GM21619 (cell line): Measurements from ENCODE around the gene CALML5.

Source experiments
- ATAC-seq: cut with Tn5 transposase; IDR thresholded peaks from one replicate; pipeline ENCODE4 v1.9.1; 2021; ENCODE audit not compliant: unreplicated experiment

CALML5 gene

DNA sequence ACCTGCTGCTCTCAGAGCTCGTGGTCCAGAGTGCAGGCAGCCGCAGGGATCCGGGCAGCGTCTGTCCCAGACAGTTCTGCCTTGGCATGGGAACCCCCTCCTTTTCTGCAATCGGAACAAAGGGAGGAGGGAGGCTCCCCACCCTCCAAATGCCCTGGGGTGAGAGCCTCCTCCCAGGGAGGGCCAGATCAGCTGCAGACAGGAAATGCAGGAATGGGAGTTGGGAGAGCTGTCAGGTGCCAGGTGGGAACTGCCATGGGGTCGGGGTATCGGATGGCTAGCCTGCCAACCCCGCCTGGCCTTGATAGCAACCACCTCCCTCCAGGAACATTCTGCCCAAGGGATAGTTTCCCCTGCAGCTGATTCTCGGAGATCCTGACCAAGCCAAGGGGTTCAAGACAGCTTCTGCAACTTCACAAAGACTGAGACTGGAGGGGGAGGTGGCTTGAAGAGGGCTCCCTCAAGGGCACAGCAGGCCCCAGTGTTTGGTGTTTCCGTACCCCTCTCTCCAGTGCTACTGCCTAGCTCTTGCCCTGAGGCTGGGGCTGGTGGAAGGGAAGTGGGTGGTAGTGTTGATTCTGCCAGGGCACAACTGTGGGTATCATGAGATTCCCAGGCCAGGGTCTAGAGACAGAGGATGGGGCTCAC, at the start of gene CALML5:
TSS of gene CALML5 (minus strand) at position 78 of the 648 bp plus-strand sequence. CDS start 132 bp downstream, outside the sequence.
- no peak for ATAC-seq

DNA sequence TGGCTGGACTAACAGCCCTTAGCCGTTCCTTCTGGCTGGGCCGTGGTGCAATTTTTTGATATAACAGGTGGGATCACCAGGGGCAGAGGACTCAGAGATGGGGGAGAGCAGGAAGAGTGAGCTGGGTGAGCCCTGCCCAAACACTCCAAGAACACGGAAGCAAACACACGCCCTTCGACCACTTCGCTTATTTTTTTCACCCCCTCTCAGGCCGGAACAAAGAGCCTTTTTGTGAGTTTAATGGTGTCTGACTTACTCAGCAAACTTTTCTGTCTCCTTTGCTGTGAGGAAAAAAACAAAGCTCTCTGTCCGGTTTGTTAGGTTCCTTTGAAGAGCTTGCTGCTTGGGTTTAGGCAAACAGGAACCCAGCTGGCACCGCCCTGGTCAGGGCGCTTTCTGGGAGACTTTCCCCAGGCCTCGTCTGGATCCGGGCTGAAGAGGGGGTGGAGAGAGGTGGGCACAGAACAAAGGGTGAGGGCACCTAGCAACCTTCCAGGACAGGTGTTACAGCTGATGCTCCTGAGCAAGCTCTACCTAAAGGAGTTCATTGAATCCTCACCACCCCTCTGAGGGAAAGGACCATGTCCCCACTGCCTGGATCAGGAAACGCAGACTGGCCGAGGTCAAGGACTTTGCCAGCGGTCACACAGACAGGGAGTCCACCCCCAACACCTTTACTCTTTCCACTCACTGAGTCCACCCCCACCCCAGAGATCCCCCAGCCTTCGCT, 48.7 kb upstream of the CALML5 start:
- ATAC-seq: no peak

- ATAC-seq: no peak
Measured at GRCh38 chr10:5547681-5547930, 48.2 kb upstream of the CALML5 start.

GRCh38 chr10:5546891-5547680, 47.7 kb upstream of the CALML5 start:
- no peak for ATAC-seq

DNA sequence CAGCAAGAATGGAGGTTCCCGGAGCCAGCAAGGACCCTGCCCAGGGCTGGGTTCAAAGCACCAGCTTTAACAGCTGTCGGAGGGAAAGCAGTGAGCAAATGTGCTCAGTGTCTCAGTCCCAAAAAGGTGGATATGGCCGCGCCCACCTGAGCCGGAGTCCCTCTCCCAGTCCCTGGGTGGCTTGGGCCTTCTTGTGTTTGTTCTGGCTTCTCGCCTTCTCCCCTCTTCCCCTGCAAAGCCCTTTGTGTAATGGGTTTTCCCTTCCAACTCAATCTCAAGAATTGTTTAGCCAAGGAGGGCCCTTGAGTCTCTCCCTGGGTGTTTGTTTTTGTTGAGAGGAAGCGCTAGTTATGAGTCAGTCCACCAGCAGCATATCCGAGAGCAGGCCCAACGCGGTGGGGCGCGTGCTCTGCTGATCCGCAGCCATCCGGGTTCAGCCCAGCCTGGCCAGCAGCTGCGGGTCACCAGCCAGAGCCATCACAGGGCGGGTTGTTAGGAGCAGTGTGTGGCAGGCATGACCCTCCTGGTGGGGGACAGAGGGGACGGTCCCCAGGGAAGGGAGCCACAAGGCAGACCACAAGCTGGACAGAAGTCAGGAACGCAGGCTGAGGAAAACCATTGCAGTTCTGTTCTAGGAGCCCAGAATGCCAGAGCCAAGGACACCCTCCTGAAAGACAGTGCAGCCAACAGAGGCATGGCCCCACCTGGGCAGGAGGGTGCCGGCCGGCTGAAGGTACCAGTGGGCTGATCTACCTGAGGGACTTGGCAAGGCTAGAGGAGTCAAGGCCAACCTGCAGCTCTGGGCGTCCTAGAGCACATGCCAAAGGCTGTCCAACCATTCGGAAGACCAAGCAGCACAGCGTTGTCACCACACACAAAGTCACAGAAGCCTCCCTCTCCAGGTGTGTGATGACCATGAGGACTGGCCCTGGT, 46.7 kb upstream of the CALML5 start:
- ATAC-seq: no peak

DNA sequence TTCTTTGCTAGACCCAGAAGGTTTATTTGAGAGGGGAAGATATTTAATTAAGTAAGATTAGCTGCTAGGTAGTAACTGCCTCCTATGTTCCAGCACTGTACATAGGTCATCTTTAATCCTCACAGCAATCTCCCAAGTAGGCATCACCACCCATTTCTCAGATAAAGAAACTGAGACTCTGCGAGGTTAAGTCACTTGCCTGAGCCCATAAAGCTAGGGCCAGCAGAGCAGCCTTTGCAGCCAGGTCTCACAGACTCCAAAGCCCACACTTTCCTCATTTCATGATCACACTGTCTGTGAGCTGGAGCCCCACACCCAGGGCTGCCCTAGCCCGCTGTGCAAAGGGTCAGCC, 46.0 kb upstream of the CALML5 start:
- ATAC-seq: no peak

DNA sequence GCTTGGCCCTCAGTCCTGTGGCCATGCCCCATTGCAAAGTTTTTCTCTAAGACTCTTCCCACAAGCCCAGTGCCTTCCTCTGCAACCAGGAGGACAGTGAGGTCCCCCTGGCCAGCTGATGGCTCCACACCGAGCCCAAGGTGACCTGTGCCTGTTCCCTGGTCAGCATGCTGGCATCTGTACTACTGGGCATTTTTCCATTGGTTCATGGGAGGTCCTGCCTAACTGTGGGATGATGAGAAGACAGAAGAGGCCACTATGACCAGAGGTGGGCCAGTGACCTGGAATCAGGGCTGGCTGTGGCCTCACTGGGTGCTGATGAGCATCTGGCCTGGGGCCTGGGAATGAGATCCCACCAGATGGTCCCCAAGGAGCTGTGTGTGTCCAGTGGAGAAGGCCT, 45.6 kb upstream of the CALML5 start:
- ATAC-seq: no peak

DNA sequence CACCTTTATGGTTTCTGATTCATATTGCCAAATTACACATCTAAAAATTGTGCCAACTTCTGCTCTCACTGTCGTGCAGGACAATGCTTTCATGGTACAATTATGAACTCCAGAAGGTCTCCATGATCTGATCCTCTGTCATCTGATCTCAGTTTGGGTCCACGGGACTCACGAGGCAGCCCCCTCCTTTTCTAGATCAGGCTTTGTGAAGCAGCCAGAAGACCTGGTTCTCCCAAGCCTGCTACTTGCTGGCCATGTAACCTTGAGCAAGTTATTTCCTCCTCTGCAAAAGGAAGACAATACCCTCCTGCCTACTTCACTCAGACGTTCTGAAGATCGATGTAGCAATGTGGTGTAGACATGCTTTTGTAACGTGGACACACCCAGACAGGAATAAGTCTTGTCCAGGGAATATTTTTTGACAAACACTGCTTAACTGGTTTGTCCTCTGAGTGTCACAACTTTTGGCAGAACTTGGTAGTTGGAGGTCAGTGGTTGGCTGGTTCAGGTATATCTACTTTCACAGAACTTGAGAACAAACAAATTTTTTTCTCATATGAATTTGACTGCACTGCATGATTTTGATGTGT, 44.9 kb upstream of the CALML5 start:
- ATAC-seq: no peak

- no peak for ATAC-seq
Measured at GRCh38 chr10:5543623-5544022, 44.3 kb upstream of the CALML5 start.

DNA sequence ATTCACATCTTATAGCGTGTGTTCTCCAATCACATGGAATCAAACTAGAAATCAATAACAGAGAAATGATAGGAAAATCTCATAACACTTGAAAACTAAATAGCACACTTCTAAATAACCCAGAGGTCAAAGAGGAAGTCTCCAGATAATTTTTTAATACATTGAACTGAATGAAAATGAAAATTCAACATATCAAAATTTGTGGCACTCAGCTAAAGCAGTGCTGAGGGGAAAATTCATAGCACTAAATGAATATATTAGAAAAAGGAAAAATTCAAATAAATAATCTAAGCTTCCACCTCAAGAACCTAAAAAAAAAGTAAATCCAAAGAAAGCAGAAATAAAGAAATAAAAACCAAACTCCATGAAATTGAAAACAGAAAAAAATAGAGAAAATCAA, 42.7 kb upstream of the CALML5 start:
- no peak for ATAC-seq

GRCh38 chr10:5540891-5541290, 41.5 kb upstream of the CALML5 start:
- ATAC-seq: no peak

DNA sequence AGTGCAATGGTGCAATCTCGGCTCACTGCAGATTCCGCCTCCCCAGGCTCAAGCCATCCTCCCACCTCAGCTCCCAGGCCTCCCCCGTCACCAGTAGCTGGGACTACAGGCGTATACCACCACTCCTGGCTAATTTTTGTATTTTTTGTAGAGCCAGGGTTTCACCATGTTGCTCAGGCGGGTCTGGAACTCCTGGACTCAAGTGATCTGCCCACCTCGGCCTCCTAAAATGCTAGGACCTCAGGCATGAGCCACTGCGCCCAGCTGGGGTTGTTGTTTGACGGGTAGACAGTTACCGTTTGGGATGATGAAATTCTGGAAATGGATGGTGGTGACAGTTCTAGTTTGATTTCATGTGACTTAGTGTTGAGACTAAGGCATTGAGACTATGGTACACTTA, 40.7 kb upstream of the CALML5 start:
- ATAC-seq: no peak

DNA sequence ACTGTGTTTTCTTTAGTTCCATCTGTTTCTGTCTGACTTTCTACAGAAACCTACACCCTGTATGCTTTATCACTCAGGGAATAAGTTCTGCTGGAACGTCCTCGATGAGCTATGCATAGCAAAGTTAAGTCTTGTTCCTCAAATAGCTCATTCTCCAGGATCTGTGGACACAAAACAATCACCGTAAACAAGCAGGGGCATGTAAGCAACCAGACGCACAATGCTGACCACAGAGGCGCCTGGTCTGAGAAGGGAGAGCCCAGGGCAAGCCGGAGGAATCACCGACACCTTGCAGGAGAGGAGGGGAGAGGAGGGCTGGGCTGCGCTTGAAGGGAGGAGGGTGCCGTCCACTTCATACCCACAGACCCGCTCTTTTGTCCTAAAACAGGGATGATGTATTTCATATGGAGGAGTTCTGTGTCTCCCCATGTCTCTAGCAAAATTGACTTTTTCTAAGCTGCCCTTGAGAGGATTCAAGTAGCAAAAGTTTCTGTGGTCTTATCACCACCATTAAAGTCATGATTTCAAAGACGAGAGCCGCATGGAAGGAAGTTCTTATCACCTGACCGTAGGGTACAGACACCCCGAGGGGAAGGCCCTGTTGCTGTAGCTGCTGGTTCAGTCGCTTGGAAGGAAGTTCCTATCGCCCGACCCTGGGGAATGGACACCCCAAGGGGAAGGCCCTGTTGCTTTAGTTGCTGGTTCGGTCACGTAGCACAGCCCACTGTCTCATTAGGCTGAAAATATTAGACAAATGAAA, 39.7 kb upstream of the CALML5 start:
- peak; percentile 54 for ATAC-seq

DNA sequence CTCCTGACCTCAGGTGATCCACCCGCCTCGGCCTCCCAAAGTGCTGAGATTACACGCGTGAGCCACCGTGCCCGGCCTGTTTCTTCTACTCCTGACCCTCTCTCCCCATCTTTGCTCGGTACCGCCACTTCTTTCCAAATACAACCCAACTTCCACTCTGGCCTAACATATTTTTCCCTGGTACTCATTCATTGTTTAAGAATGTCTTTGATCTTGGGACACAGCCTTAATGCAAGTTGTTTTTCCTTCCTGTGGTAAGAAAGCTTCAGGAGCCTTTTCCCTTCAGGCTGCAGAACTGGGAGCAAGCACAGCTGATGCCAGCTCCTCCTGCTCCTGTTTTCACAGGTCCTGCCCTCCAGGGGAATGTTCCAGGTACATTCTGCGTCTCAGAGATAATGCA, 39.1 kb upstream of the CALML5 start:
- ATAC-seq: no peak

DNA sequence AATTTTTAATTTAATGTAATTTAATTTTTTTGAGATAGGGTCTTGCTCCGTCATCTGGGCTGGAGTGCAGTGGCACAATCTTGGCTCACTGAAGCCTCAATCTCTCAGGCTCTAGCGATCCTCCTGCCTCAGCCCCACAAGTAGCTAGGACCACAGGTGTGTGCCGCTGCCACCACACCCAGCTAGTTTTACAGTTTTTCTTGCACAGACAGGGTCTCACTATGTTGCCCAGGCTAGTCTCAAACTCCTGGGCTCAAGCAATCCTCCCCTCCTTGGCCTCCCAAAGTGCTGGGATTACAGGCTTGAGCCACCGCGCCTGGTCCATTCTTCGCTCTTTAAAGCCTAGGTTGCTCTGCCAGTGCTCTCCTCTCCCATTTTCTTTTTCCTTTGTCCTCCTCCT, 38.3 kb upstream of the CALML5 start:
- ATAC-seq: no peak

- no peak for ATAC-seq
Measured at GRCh38 chr10:5536486-5537081, 37.2 kb upstream of the CALML5 start.

DNA sequence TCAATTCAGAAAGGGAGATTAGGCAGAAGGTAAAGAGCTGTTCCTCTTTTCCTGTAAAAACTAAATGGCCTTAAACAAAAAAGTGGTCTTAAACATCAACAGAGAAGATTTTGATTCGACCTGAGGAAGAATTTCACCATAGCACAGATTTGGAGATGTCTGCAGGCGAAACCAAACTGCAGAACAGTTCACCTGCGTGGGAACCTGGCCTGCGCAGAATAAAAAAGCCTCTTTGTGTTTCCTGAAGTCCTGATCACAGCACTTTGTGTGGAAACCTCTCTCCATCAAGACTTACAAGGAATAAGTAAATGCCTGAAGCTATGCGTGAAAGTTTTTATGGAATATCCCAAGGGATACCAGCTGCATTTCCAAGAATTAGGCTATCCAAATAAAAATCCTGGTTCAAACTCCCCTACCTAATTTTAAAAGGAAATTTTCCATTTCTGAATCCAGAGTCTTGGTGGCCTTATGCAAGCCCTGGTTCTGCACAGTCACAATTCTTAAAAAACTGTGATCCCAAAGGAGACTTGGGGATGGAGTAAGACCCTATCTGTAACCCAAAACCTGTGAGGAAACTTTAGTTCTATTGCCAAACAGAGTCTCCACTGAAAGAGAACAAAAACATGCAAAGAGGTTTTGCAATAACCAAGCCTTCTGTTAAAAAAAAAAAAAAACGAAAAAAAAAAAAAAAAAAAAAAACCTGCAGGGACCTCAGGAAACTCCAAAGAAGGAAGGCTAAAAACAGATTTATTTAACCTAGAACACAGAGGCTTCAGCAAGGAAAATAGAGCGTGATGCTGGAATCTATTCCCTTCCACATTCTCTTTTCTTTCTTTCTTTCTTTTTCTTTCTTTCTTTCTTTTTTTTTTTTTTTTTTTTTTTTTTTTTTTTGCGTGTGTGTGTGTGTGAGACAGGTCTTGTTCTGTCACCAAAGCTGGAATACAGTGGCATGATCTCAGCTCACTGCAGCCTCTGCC, 35.8 kb upstream of the CALML5 start:
- no peak for ATAC-seq

GRCh38 chr10:5534051-5534821, 34.9 kb upstream of the CALML5 start:
- no peak for ATAC-seq
